ENCODE measurements around the gene LMO2. TPM values are rescaled to one million over a fixed set of nuclear protein-coding genes. Genes with fewer than 3 reads are reported as not detected.
"Not testable (repeated sequence)": the region's sequence is repeated elsewhere in the genome, so short reads cannot be mapped to it uniquely, and the experiment has no call there.

Gene LMO2
- total RNA-seq, 2 experiments from 2014 or later = not detected

GRCh38 chr11:33928564-33928963 is 36.7 kb upstream of the LMO2 start:
- POLR2A ChIA-PET = no interaction called here
- Mint-ChIP-seq H3K36me3 (no peaks in the 10 kb centered on the region), H3K4me3 (no peak overlapping the region), H3K9me3 (peaks cover 18% of the 10 kb centered on the region), H3K27me3 (peaks cover 25% of the 10 kb centered on the region), H3K4me1 (ENCODE audit: low read depth) (no peaks in the 10 kb centered on the region), H3K27ac (no peak overlapping the region)
- CTCF ChIA-PET = no interaction called here
- intact Hi-C loops (cut with micrococcal nuclease) = no loop called here
- no peak for DNase-seq

GRCh38 chr11:33926671-33927552 is 35.0 kb upstream of the LMO2 start:
- no peak for DNase-seq
- H3K9me3 Mint-ChIP-seq = peaks cover 8% of the 10 kb centered on the region
- no peak overlapping the region for H3K27ac Mint-ChIP-seq
- H3K4me1 Mint-ChIP-seq (ENCODE audit: low read depth) = no peaks in the 10 kb centered on the region
- ChIA-PET POLR2A (no interaction called here), CTCF (no interaction called here)
- intact Hi-C loops (cut with micrococcal nuclease) = no loop called here
- H3K4me3 Mint-ChIP-seq = no peak overlapping the region
- peaks cover 34% of the 10 kb centered on the region for H3K27me3 Mint-ChIP-seq
- H3K36me3 Mint-ChIP-seq = no peaks in the 10 kb centered on the region

GRCh38 chr11:33924341-33924740 is 32.5 kb upstream of the LMO2 start:
- ChIA-PET POLR2A (no interaction called here), CTCF (no interaction called here)
- Mint-ChIP-seq H3K36me3 (no peaks in the 10 kb centered on the region), H3K27ac (no peak overlapping the region), H3K9me3 (no peaks in the 10 kb centered on the region), H3K4me1 (ENCODE audit: low read depth) (peaks cover 8% of the 10 kb centered on the region), H3K27me3 (peaks cover 53% of the 10 kb centered on the region), H3K4me3 (no peak overlapping the region)
- intact Hi-C loops (cut with micrococcal nuclease) = no loop called here
- no peak for DNase-seq

GRCh38 chr11:33923626-33924025 is 31.8 kb upstream of the LMO2 start:
- CTCF ChIA-PET = interaction anchor here (0.5 kb wide), 1 partner anchor 1273 kb away, joined by 3 read pairs; no protein-coding TSS in a partner anchor
- POLR2A ChIA-PET = no interaction called here

GRCh38 chr11:33920838-33921613 is 29.1 kb upstream of the LMO2 start:
- no peak overlapping the region for H3K27ac Mint-ChIP-seq
- ChIA-PET CTCF (no interaction called here), POLR2A (no interaction called here)
- peaks cover 52% of the 10 kb centered on the region for H3K27me3 Mint-ChIP-seq
- DNase-seq = peak; percentile 22
- intact Hi-C loops (cut with micrococcal nuclease) = no loop called here
- H3K4me3 Mint-ChIP-seq = no peak overlapping the region
- no peaks in the 10 kb centered on the region for H3K9me3 Mint-ChIP-seq
- no peaks in the 10 kb centered on the region for H3K36me3 Mint-ChIP-seq
- peaks cover 8% of the 10 kb centered on the region for H3K4me1 Mint-ChIP-seq (ENCODE audit: low read depth)

More at GRCh38 chr11:33923626-33924025, 31.8 kb upstream of the LMO2 start:
- H3K27ac Mint-ChIP-seq = no peak overlapping the region
- H3K36me3 Mint-ChIP-seq = no peaks in the 10 kb centered on the region
- intact Hi-C loops (cut with micrococcal nuclease) = no loop called here
- H3K4me1 Mint-ChIP-seq (ENCODE audit: low read depth) = peaks cover 8% of the 10 kb centered on the region
- no peak overlapping the region for H3K4me3 Mint-ChIP-seq
- no peaks in the 10 kb centered on the region for H3K9me3 Mint-ChIP-seq
- H3K27me3 Mint-ChIP-seq = peaks cover 51% of the 10 kb centered on the region
- no peak for DNase-seq

GRCh38 chr11:33919645-33920044 is 27.8 kb upstream of the LMO2 start:
- H3K27me3 Mint-ChIP-seq = peaks cover 53% of the 10 kb centered on the region
- no peaks in the 10 kb centered on the region for H3K9me3 Mint-ChIP-seq
- intact Hi-C loops (cut with micrococcal nuclease) = no loop called here
- ChIA-PET POLR2A (interaction anchor here (0.7 kb wide), 1 partner anchor 11 kb away, joined by 3 read pairs; no protein-coding TSS in a partner anchor), CTCF (no interaction called here)
- H3K27ac Mint-ChIP-seq = no peak overlapping the region
- peaks cover 8% of the 10 kb centered on the region for H3K4me1 Mint-ChIP-seq (ENCODE audit: low read depth)
- no peak overlapping the region for H3K4me3 Mint-ChIP-seq
- no peaks in the 10 kb centered on the region for H3K36me3 Mint-ChIP-seq
- no peak for DNase-seq

- H3K9me3 Mint-ChIP-seq; intact Hi-C loops (cut with micrococcal nuclease); H3K36me3 Mint-ChIP-seq; DNase-seq; CTCF ChIA-PET; H3K4me3 Mint-ChIP-seq; H3K27ac Mint-ChIP-seq; POLR2A ChIA-PET; H3K4me1 Mint-ChIP-seq (ENCODE audit: low read depth): not testable (repeated sequence)
- peaks cover 49% of the 10 kb centered on the region for H3K27me3 Mint-ChIP-seq
These were observed 25.5 kb upstream of the LMO2 start for GRCh38 chr11:33917402-33917801.

GRCh38 chr11:33916736-33917135 is 24.9 kb upstream of the LMO2 start:
- H3K4me3 Mint-ChIP-seq = no peak overlapping the region
- peaks cover 8% of the 10 kb centered on the region for H3K9me3 Mint-ChIP-seq
- ChIA-PET CTCF (no interaction called here), POLR2A (no interaction called here)
- no peaks in the 10 kb centered on the region for H3K36me3 Mint-ChIP-seq
- peaks cover 52% of the 10 kb centered on the region for H3K27me3 Mint-ChIP-seq
- no peak for DNase-seq
- no peak overlapping the region for H3K27ac Mint-ChIP-seq
- intact Hi-C loops (cut with micrococcal nuclease) = no loop called here
- peaks cover 8% of the 10 kb centered on the region for H3K4me1 Mint-ChIP-seq (ENCODE audit: low read depth)

GRCh38 chr11:33915526-33915925 is 23.6 kb upstream of the LMO2 start:
- POLR2A ChIA-PET = no interaction called here
- Mint-ChIP-seq H3K27me3 (peaks cover 46% of the 10 kb centered on the region), H3K9me3 (peaks cover 8% of the 10 kb centered on the region), H3K27ac (no peak overlapping the region), H3K36me3 (no peaks in the 10 kb centered on the region), H3K4me1 (ENCODE audit: low read depth) (no peaks in the 10 kb centered on the region), H3K4me3 (no peak overlapping the region)
- DNase-seq = no peak
- intact Hi-C loops (cut with micrococcal nuclease) = no loop called here
- CTCF ChIA-PET = no interaction called here

GRCh38 chr11:33913991-33914390 is 22.1 kb upstream of the LMO2 start:
- peaks cover 49% of the 10 kb centered on the region for H3K27me3 Mint-ChIP-seq
- H3K4me1 Mint-ChIP-seq (ENCODE audit: low read depth) = no peaks in the 10 kb centered on the region
- intact Hi-C loops (cut with micrococcal nuclease) = no loop called here
- POLR2A ChIA-PET = no interaction called here
- DNase-seq = no peak
- no peaks in the 10 kb centered on the region for H3K36me3 Mint-ChIP-seq
- H3K9me3 Mint-ChIP-seq = peaks cover 8% of the 10 kb centered on the region
- CTCF ChIA-PET = no interaction called here
- H3K4me3 Mint-ChIP-seq = no peak overlapping the region
- H3K27ac Mint-ChIP-seq = no peak overlapping the region

- no peak overlapping the region for H3K4me3 Mint-ChIP-seq
- ChIA-PET POLR2A (no interaction called here), CTCF (interaction anchor here (1.1 kb wide), 1 partner anchor 54 kb away, joined by 3 read pairs; no protein-coding TSS in a partner anchor)
- H3K9me3 Mint-ChIP-seq = peaks cover 8% of the 10 kb centered on the region
- no peaks in the 10 kb centered on the region for H3K36me3 Mint-ChIP-seq
- H3K27me3 Mint-ChIP-seq = peaks cover 50% of the 10 kb centered on the region
- H3K4me1 Mint-ChIP-seq (ENCODE audit: low read depth) = no peaks in the 10 kb centered on the region
- intact Hi-C loops (cut with micrococcal nuclease) = no loop called here
- H3K27ac Mint-ChIP-seq = no peak overlapping the region
- no peak for DNase-seq
These were observed 20.8 kb upstream of the LMO2 start for GRCh38 chr11:33912405-33913361.

- POLR2A ChIA-PET = no interaction called here
These were observed 19.1 kb upstream of the LMO2 start for GRCh38 chr11:33910958-33911339.

More at GRCh38 chr11:33910958-33911339, 19.1 kb upstream of the LMO2 start:
- intact Hi-C loops (cut with micrococcal nuclease) = no loop called here
- Mint-ChIP-seq H3K27me3 (peaks cover 51% of the 10 kb centered on the region), H3K4me3 (no peak overlapping the region), H3K4me1 (ENCODE audit: low read depth) (no peaks in the 10 kb centered on the region), H3K36me3 (no peaks in the 10 kb centered on the region), H3K9me3 (peaks cover 8% of the 10 kb centered on the region), H3K27ac (no peak overlapping the region)
- CTCF ChIA-PET = interaction anchor here (0.6 kb wide), 1 partner anchor 452 kb away, joined by 3 read pairs; no protein-coding TSS in a partner anchor
- no peak for DNase-seq
